ENCODE results near the gene ZNF579.

GRCh38 chr19:55540619-55541018 is 40.0 kb downstream of the ZNF579 start:
- TF ChIP-seq EP300 (IDR thresholded peaks at IDR 0.05), result no peak
- no peak for TF ChIP-seq JUNB (IDR thresholded peaks at IDR 0.05)
- TF ChIP-seq CTCF (IDR thresholded peaks at IDR 0.05), result no peak

Data from A549 (cell line).